SU-DHL-6 (cell line): Measurements from ENCODE around the gene FBXW4.

ENCODE experiments used
- H2AFZ ChIP-seq: fragments of 200-600 bp; sonication (generic); 2 replicates; pipeline ENCODE4 v1.6.1; 2014; ENCODE audit warnings: low read depth, mild to moderate bottlenecking, moderate library complexity, mixed read lengths, antibody characterized with exemption, low read length; ENCODE audit not compliant: severe bottlenecking
- H3F3A ChIP-seq: fragments of 200-600 bp; shearing (Covaris generic); 2 replicates; pipeline ENCODE4 v1.6.0; 2016; ENCODE audit warnings: antibody characterized with exemption, mild to moderate bottlenecking; ENCODE audit not compliant: insufficient read depth
- H3K27ac ChIP-seq: fragments of 200-600 bp; sonication (generic); 2 replicates; pipeline ENCODE4 v1.5.1; 2016; ENCODE audit warnings: low read depth, mild to moderate bottlenecking, low read length, moderate library complexity, mixed read lengths
- H3K27me3 ChIP-seq: fragments of 200-600 bp; sonication (generic), shearing (Covaris generic); 2 replicates; pipeline ENCODE4 v1.6.0; 2014; ENCODE audit warnings: mild to moderate bottlenecking, low read length
- H3K36me3 ChIP-seq: fragments of 200-600 bp; sonication (generic); 2 replicates; pipeline ENCODE4 v1.6.1; 2014; ENCODE audit warnings: mild to moderate bottlenecking, low read length, mixed read lengths
- H3K4me2 ChIP-seq: fragments of 300-600, 200-600 bp; shearing (Covaris generic), sonication (generic); 2 replicates; pipeline ENCODE4 v1.6.0; 2014; ENCODE audit warnings: low read length, low read depth, mild to moderate bottlenecking; ENCODE audit not compliant: poor library complexity, severe bottlenecking
- H3K4me3 ChIP-seq: fragments of 200-600 bp; sonication (generic); 2 replicates; pipeline ENCODE4 v1.5.1; 2014; ENCODE audit warnings: antibody characterized with exemption, low read length, mild to moderate bottlenecking, mixed read lengths; ENCODE audit not compliant: insufficient read depth, poor library complexity, severe bottlenecking
- H3K79me2 ChIP-seq: fragments of 200-600 bp; sonication (generic); 2 replicates; pipeline ENCODE4 v1.6.1; 2014; ENCODE audit warnings: mild to moderate bottlenecking, low read length, moderate library complexity; ENCODE audit not compliant: insufficient read depth
- H3K9ac ChIP-seq: fragments of 200-600 bp; sonication (generic); 2 replicates; pipeline ENCODE4 v1.7.0; 2014; ENCODE audit warnings: mild to moderate bottlenecking, low read length
- H3K9me2 ChIP-seq: fragments of 200-600 bp; sonication (generic); replicated peaks from 2 replicates; pipeline ENCODE4 v1.6.1; 2014; ENCODE audit warnings: low read length; ENCODE audit not compliant: insufficient read depth
- H3K9me3 ChIP-seq: fragments of 200-600 bp; sonication (generic); 2 replicates; pipeline ENCODE4 v1.6.1; 2014; ENCODE audit warnings: low read length, mixed read lengths; ENCODE audit not compliant: insufficient read depth
- H4K20me1 ChIP-seq: fragments of 200-600 bp; sonication (generic); 2 replicates; pipeline ENCODE4 v1.6.1; 2014; ENCODE audit warnings: low read depth, mild to moderate bottlenecking, antibody characterized with exemption, low read length, moderate library complexity, mixed read lengths
- EZH2phosphoT487 ChIP-seq: fragments of 200-600 bp; sonication (generic), shearing (Covaris generic); conservative IDR thresholded peaks from 2 replicates; pipeline ENCODE4 v1.6.1; 2018; ENCODE audit warnings: mild to moderate bottlenecking, antibody characterized with exemption, low read length, moderate library complexity, mixed read lengths
- TF ChIP-seq, protein P1 (sequence below): fragments of 200-600 bp; sonication (generic); IDR thresholded peaks from one replicate; pipeline ENCODE4 v1.5.1; 2017; ENCODE audit warnings: antibody characterized with exemption, mild to moderate bottlenecking, low read length, moderate library complexity; ENCODE audit not compliant: insufficient read depth, poor library complexity, severe bottlenecking

The FBXW4 gene

GRCh38 chr10:101721806-101722205 is 26.8 kb upstream of the FBXW4 start:
- TF ChIP-seq, protein P1, sequence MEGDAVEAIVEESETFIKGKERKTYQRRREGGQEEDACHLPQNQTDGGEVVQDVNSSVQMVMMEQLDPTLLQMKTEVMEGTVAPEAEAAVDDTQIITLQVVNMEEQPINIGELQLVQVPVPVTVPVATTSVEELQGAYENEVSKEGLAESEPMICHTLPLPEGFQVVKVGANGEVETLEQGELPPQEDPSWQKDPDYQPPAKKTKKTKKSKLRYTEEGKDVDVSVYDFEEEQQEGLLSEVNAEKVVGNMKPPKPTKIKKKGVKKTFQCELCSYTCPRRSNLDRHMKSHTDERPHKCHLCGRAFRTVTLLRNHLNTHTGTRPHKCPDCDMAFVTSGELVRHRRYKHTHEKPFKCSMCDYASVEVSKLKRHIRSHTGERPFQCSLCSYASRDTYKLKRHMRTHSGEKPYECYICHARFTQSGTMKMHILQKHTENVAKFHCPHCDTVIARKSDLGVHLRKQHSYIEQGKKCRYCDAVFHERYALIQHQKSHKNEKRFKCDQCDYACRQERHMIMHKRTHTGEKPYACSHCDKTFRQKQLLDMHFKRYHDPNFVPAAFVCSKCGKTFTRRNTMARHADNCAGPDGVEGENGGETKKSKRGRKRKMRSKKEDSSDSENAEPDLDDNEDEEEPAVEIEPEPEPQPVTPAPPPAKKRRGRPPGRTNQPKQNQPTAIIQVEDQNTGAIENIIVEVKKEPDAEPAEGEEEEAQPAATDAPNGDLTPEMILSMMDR: no peak
- Histone ChIP-seq H3K9me2 (no peaks in the 10 kb centered on the region), H3K4me2 (no peak overlapping the region), H3K9ac (no peak overlapping the region), H3K36me3 (no peaks in the 10 kb centered on the region), H3K4me3 (no peak overlapping the region), H3F3A (no peaks in the 10 kb centered on the region), H2AFZ (no peak overlapping the region), H4K20me1 (no peaks in the 10 kb centered on the region), H3K27ac (no peak overlapping the region), H3K27me3 (no peaks in the 10 kb centered on the region), H3K9me3 (no peaks in the 10 kb centered on the region), H3K79me2 (no peaks in the 10 kb centered on the region)

DNA sequence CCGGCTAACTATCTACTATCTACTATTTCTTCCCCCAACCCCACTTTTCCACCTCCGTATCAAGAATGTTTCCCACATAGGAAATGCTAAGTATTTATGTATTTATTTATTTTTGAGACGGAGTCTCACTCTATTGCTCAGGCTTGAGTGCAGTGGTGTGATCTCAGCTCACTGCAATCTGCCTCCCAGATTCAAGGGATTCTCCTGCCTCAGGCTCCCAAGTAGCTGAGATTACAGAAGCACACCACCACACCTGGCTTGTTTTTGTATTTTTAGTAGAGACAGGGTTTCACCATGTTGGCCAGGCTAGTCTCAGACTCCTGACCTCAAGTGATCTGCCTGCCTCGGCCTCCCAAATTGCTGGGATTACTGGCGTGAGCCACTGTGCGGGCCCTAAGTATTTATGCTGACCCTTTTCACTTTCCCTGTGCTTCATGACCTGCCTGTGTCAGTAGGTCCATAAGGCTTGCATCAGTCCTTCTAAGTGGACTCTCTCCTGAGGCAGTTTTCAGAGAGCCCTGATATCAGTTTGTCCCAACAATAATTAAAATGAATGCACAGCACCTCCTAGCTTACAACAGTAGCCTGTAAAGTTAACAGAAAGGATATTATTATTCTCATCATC is 25.7 kb upstream of the FBXW4 start:
- Histone ChIP-seq H3K9me2 (no peaks in the 10 kb centered on the region), H3K36me3 (no peaks in the 10 kb centered on the region), H3K9me3 (no peaks in the 10 kb centered on the region), H2AFZ (no peak overlapping the region), H3K4me3 (no peak overlapping the region), H3F3A (no peaks in the 10 kb centered on the region), H3K9ac (no peak overlapping the region), H3K79me2 (no peaks in the 10 kb centered on the region), H4K20me1 (no peaks in the 10 kb centered on the region), H3K27ac (no peak overlapping the region), H3K27me3 (no peaks in the 10 kb centered on the region), H3K4me2 (no peak overlapping the region)
- TF ChIP-seq EZH2phosphoT487: no peak
- TF ChIP-seq, protein P1: no peak

DNA sequence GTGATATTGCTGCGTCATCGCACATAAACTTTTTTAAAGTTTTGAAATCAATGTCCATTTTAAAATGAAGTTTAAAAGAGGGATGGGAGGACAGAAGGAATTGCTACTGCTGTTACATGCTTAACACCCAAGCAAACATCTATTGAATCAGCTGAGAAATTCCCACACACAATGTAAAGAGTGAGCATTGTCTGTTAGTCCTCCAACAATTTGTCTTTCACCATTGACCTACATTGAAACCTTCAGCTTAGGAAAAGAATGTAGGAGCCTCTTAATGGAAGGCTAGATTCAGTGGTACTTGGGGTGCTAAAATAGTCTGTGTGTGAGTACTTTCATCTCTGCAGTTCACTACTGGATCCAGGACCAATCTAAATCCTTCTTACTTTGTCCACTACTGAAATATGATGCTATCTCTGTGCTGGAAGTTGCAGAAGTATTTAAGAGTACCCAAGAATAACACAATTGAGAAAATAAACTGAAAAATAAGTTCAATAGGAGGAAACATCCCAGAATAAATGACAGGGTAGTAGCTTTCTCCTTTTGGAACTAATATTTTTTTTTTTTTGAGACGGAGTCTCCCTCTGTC is 23.8 kb upstream of the FBXW4 start:
- H3F3A ChIP-seq: no peaks in the 10 kb centered on the region
- H3K4me2 ChIP-seq: no peak overlapping the region
- no peaks in the 10 kb centered on the region for H3K9me3 ChIP-seq
- H3K27ac ChIP-seq: no peak overlapping the region
- H3K36me3 ChIP-seq: no peaks in the 10 kb centered on the region
- H3K4me3 ChIP-seq: no peak overlapping the region
- H3K9me2 ChIP-seq: no peaks in the 10 kb centered on the region
- no peak overlapping the region for H3K9ac ChIP-seq
- TF ChIP-seq EZH2phosphoT487: no peak
- TF ChIP-seq, protein P1: no peak
- H3K27me3 ChIP-seq: no peaks in the 10 kb centered on the region
- H3K79me2 ChIP-seq: no peaks in the 10 kb centered on the region
- H2AFZ ChIP-seq: no peak overlapping the region
- H4K20me1 ChIP-seq: no peaks in the 10 kb centered on the region
